Natural killer cell (primary cell): Measurements from ENCODE around the gene HTR3D. TPM values are rescaled to one million over a fixed set of nuclear protein-coding genes. Genes with fewer than 3 reads are reported as not detected.

ENCODE experiments used
- ATAC-seq, 3 donors: fragments of 150-1000 bp in 2 of 3; fragments of 200-7000 bp in 1 of 3; cut with Tn5 transposase; 1 replicate in 1 of 3; 2 replicates in 2 of 3; pipeline ENCODE4 v1.10.0; 2021; ENCODE audit warnings: mild to moderate bottlenecking in 2 of 3, moderate library complexity in 2 of 3
- DNase-seq, 2 donors: peaks; one replicate each; pipeline versions ENCODE4 v3.0.0 to v3.0.0-alpha.2; 2013 to 2021; ENCODE audit warnings: mixed read lengths in 1 of 2
- H3K27ac ChIP-seq: one replicate; pipeline ENCODE4 v1.5.1; 2013; ENCODE audit warnings: mild to moderate bottlenecking, low read length
- H3K27me3 ChIP-seq: one replicate; pipeline ENCODE4 v1.6.1; 2013; ENCODE audit warnings: low read length; ENCODE audit not compliant: control insufficient read depth, insufficient read depth
- H3K36me3 ChIP-seq: one replicate; pipeline ENCODE4 v1.6.1; 2013; ENCODE audit warnings: low read length; ENCODE audit not compliant: control insufficient read depth, insufficient read depth
- H3K4me1 ChIP-seq: one replicate; pipeline ENCODE4 v1.6.1; 2013; ENCODE audit warnings: low read length; ENCODE audit not compliant: control insufficient read depth, insufficient read depth
- H3K4me3 ChIP-seq: one replicate; pipeline ENCODE4 v1.5.1; 2013; ENCODE audit warnings: low read length
- H3K9me3 ChIP-seq: one replicate; pipeline ENCODE4 v1.6.1; 2013; ENCODE audit warnings: low read length; ENCODE audit not compliant: control insufficient read depth, insufficient read depth
- H3K27ac Mint-ChIP-seq, 2 donors: one replicate each; pipeline ENCODE4 v1.8.0; 2022; ENCODE audit warnings: mild to moderate bottlenecking in 2 of 2, mixed read lengths in 2 of 2, moderate library complexity in 1 of 2
- H3K27me3 Mint-ChIP-seq, 2 donors: one replicate each; pipeline ENCODE4 v1.8.0; 2022; ENCODE audit warnings: low read depth in 2 of 2, mixed read lengths in 2 of 2
- H3K36me3 Mint-ChIP-seq: one replicate; pipeline ENCODE4 v1.8.0; 2022; ENCODE audit warnings: mixed read lengths
- H3K4me1 Mint-ChIP-seq, 2 donors: one replicate each; pipeline ENCODE4 v1.8.0; 2022; ENCODE audit warnings: mixed read lengths in 2 of 2
- H3K4me3 Mint-ChIP-seq: one replicate; pipeline ENCODE4 v1.8.0; 2022; ENCODE audit warnings: mild to moderate bottlenecking, moderate library complexity, mixed read lengths
- H3K9me3 Mint-ChIP-seq, 2 donors: one replicate each; pipeline ENCODE4 v1.8.0; 2022; ENCODE audit warnings: mixed read lengths in 2 of 2
- CTCF ChIP-seq: fragments of 200-600 bp; IDR thresholded peaks from one replicate; pipeline ENCODE4 v1.8.0; 2022; ENCODE audit warnings: antibody characterized with exemption
- WGBS: methylation state at CpG from one replicate; pipeline ENCODE4 v1.1.7; 2013; ENCODE audit warnings: missing lambda C conversion rate; ENCODE audit not compliant: insufficient coverage; 5-methylcytosine and 5-hydroxymethylcytosine counted together
- intact Hi-C: fragments of 100-400 bp; cut with micrococcal nuclease; formaldehyde crosslinking; loops from one replicate; pipeline ENCODE4 v1.14.2; 2022
- total RNA-seq, 4 donors: library from RNA; stranded (reverse); fragments of 120-200 nt in 1 of 4; gene quantifications; one replicate each; pipeline versions ENCODE4 v1.2.3 to v1.2.4, GENCODE V29; 2013 to 2022

Gene HTR3D
- total RNA-seq, 3 donors from 2014 or later (not counting 1 experiment from before 2014, with no cell fraction given): not detected

GRCh38 chr3:184039414-184039813, 7.9 kb downstream of the HTR3D start:
- no peak overlapping the region for H3K27ac Mint-ChIP-seq
- Histone ChIP-seq H3K27ac (no peak overlapping the region), H3K27me3 (no peaks in the 10 kb centered on the region), H3K36me3 (no peaks in the 10 kb centered on the region), H3K9me3 (no peaks in the 10 kb centered on the region), H3K4me3 (no peak overlapping the region), H3K4me1 (no peaks in the 10 kb centered on the region)
- H3K4me3 Mint-ChIP-seq: no peak overlapping the region
- 94% methylated on average over 5 of the region's 5 CpGs for WGBS
- no peak for TF ChIP-seq CTCF
- peaks cover under 1 to 6% of the 10 kb centered on the region in 2 donors for H3K27me3 Mint-ChIP-seq
- H3K9me3 Mint-ChIP-seq: no peaks in the 10 kb centered on the region
- no peaks in the 10 kb centered on the region for H3K4me1 Mint-ChIP-seq
- intact Hi-C loops: no loop called here
- ATAC-seq (no peak), DNase-seq (no peak)
- no peaks in the 10 kb centered on the region for H3K36me3 Mint-ChIP-seq

GRCh38 chr3:184040010-184040409, 8.5 kb downstream of the HTR3D start:
- Histone ChIP-seq H3K4me3 (no peak overlapping the region), H3K4me1 (no peaks in the 10 kb centered on the region), H3K27ac (no peak overlapping the region), H3K9me3 (no peaks in the 10 kb centered on the region), H3K36me3 (no peaks in the 10 kb centered on the region), H3K27me3 (no peaks in the 10 kb centered on the region)
- TF ChIP-seq CTCF: no peak
- H3K27ac Mint-ChIP-seq: no peak overlapping the region
- H3K27me3 Mint-ChIP-seq: peaks cover 0 to 6% of the 10 kb centered on the region in 2 donors
- H3K4me3 Mint-ChIP-seq: no peak overlapping the region
- H3K36me3 Mint-ChIP-seq: no peaks in the 10 kb centered on the region
- H3K4me1 Mint-ChIP-seq: no peaks in the 10 kb centered on the region
- 73% methylated on average over 3 of the region's 3 CpGs for WGBS
- peak in 1 of 3 donors; percentile 32 for ATAC-seq
- intact Hi-C loops: no loop called here
- no peak for DNase-seq
- no peaks in the 10 kb centered on the region for H3K9me3 Mint-ChIP-seq

GRCh38 chr3:184042617-184043016, 11.1 kb downstream of the HTR3D start:
- Histone ChIP-seq H3K36me3 (no peaks in the 10 kb centered on the region), H3K4me3 (no peak overlapping the region), H3K4me1 (no peaks in the 10 kb centered on the region), H3K9me3 (no peaks in the 10 kb centered on the region), H3K27ac (no peak overlapping the region), H3K27me3 (no peaks in the 10 kb centered on the region)
- Mint-ChIP-seq H3K36me3 (no peaks in the 10 kb centered on the region), H3K4me1 (no peaks in the 10 kb centered on the region), H3K27ac (no peak overlapping the region), H3K9me3 (no peaks in the 10 kb centered on the region), H3K4me3 (no peak overlapping the region), H3K27me3 (peaks cover 0 to 3% of the 10 kb centered on the region in 2 donors)
- no peak for ATAC-seq
- 86% methylated on average over 1 of the region's 1 CpG for WGBS
- no peak for DNase-seq
- no peak for TF ChIP-seq CTCF
- intact Hi-C loops: no loop called here

- H3K27me3 Mint-ChIP-seq: no peaks in the 10 kb centered on the region
- no peaks in the 10 kb centered on the region for H3K27me3 ChIP-seq
- no peak for ATAC-seq
- no peak overlapping the region for H3K27ac ChIP-seq
- no peak overlapping the region for H3K4me3 Mint-ChIP-seq
- no peaks in the 10 kb centered on the region for H3K4me1 Mint-ChIP-seq
- H3K9me3 Mint-ChIP-seq: no peaks in the 10 kb centered on the region
- 88% methylated on average over 5 of the region's 5 CpGs for WGBS
- intact Hi-C loops: no loop called here
- TF ChIP-seq CTCF: no peak
- H3K27ac Mint-ChIP-seq: no peak overlapping the region
- DNase-seq: no peak
- no peaks in the 10 kb centered on the region for H3K36me3 Mint-ChIP-seq
- no peaks in the 10 kb centered on the region for H3K36me3 ChIP-seq
- H3K4me3 ChIP-seq: no peak overlapping the region
- H3K9me3 ChIP-seq: no peaks in the 10 kb centered on the region
- H3K4me1 ChIP-seq: no peaks in the 10 kb centered on the region
Observed at GRCh38 chr3:184045995-184046394, 14.5 kb downstream of the HTR3D start.
